GM21576 (cell line): Measurements from ENCODE around the gene NTN1.

Experiments used
- ATAC-seq: cut with Tn5 transposase; IDR thresholded peaks from one replicate; pipeline ENCODE4 v1.9.1; 2021; ENCODE audit warnings: mild to moderate bottlenecking, moderate library complexity; ENCODE audit not compliant: unreplicated experiment

The NTN1 gene

DNA sequence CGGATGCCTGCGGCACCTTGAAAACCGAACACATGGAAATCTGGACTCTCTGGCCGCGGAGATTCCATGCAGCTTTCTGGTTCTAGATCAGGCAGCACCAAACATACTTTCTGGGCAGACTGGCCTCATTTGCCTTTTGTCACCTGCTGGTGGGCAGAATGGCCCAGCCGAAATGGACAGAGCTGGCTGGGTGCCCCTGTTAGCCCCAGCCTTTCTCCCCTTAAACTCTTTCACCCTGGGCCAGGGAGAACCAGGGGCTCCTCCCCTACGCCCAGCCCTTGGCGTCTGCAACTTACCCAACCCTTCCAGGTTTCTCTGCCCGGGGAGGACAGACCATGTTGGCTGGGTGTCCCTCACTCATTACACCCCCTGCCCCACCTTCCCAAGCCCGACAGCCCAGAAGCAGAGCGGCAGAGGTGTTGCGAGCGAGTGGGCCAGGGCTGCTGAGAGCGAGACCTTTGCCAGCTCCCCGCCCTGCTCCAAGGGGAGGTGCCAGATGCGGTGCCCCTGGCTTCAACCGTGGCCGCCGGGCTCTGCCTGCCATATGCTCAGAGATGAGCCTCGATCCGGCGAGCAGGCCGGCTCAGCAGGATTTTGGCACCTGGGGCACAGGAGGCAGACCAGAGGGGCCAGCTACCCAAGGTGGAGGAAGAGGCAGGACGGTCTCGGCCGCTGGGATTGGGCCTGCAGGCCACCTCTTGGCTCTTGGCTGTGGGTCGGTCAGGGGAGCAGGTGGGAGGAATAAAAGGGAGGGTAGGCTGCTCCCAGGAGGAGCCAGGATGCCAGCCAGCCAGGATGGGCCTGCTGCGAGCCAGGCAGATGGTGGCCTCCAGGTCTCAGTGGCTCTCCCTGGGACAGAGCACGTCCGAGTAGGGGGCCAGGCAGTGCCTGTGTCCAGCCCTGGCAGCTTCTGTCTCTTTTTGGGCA lies 191.3 kb downstream of the NTN1 start:
- no peak for ATAC-seq

DNA sequence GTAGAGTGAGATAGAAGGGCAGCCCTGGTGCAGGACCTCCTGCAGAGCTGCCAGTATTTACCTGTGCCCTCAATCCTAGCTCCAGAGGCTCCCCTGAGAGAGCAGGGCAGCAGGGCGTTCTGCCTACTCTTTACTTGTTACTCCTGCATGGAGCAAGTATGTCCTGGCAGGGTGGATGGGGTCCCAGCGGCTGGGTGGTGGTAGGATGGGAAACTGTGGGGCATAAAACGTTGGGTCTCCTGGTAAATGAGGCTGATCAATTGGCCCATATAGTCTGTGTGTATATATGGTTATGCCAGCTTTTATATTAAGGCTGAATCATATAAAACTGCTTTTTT lies 192.0 kb downstream of the NTN1 start:
- ATAC-seq, result no peak

DNA sequence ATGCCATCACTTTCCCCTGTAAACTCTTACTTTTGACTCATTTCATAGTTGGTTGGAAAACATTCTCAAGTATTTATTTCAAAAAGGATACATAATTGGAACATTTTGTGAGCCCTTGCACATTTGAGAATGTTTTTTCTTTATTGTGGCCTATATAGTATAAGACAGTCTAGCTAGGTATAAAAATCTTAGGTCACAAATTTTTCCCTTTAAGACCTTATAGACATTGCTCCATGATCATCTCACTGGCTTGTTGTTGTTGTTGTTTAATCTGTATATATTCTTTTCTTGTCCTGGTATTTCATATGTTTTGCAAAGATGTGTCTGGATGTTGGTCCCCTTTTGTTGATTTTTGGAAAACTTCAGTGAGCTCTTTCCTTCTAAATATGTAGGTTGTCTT lies 194.2 kb downstream of the NTN1 start:
- ATAC-seq, result no peak

DNA sequence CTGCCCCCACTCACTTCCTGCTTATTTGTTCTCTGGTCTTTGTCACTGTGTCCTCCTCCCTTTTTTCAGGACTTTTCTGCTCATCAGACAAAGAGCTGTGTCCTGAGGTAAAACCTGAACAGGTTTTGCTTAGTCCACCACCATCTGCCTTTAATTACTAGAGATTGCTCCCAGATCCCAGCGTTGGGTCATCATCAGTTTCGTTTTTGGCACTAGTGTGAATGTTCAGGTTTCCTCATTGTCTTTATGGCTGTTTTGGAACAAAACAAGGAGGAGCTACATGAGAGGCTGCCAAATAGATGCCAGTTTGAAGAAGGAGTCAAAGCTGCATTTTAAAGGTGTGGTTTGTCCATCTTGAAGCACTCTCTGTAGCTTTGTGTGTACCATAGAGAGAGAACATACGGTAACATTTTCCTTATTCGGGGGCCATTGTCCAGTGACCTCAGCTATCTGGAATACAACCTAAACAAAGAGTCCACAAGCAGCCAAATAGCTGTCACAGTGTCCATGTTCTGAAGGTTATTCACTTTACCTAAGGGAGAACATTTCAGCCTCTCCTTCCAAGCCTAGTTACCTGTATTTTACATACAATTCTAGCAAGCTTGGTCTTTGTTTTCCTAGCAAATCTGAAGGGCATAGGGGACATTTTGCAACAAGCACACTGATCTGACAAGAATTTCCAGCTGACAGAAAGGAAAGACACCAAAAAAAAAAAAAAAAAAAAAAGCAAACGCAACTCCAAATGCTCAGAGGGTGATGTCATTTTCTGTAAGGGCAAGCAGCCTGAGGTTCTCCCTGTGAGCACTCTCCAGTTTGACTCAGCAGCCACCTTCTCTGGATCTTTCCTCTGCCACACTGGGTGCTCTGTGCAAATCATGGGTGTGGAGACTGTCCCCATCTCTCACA lies 196.1 kb downstream of the NTN1 start:
- no peak for ATAC-seq

DNA sequence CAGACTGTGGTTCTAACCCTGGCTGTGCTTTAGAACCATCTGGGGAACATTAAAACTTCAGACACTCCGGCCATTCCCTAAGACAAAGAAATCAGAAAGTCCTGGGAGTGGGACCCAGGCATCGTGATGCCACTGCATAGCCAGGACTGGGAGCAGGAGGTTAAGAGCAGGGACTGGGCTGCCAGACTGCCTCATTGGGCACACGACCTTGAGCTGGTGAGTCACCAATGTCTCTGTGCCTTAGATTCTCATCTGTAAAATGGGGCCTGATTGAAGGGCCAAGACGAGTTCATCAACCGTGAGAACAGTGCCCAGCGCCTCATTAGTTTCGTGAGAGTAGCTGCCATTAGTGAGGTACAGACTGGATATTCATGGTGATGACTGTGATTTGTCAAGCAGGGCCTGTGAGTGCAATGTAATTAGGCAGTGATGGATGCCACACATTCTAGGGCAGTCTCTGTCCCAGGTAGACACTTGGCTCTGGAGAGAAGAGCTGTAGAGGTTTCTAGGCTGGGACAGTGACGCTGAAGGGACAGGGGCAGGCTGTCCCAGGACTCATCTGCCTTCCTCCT lies 196.8 kb downstream of the NTN1 start:
- ATAC-seq, result no peak

DNA sequence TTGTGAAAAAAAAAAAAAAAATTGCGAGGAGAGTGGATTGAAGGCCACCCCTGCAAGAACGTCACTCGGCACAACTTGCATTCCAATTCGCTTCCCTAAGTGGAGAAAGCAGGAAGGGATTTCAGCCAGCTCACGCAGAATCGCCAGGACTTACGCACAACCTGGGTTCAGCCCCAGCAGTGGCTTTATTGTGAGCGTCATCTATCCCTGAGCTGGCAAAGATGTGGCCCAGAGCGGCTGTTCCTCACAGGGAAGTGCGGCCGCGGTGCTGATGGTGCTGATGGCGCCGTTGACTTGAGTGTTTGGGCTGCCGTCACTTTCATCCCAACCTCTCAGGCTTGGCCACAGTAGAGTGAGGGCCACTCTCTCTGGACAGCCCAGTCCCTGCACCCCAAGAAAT lies 197.6 kb downstream of the NTN1 start:
- no peak for ATAC-seq

DNA sequence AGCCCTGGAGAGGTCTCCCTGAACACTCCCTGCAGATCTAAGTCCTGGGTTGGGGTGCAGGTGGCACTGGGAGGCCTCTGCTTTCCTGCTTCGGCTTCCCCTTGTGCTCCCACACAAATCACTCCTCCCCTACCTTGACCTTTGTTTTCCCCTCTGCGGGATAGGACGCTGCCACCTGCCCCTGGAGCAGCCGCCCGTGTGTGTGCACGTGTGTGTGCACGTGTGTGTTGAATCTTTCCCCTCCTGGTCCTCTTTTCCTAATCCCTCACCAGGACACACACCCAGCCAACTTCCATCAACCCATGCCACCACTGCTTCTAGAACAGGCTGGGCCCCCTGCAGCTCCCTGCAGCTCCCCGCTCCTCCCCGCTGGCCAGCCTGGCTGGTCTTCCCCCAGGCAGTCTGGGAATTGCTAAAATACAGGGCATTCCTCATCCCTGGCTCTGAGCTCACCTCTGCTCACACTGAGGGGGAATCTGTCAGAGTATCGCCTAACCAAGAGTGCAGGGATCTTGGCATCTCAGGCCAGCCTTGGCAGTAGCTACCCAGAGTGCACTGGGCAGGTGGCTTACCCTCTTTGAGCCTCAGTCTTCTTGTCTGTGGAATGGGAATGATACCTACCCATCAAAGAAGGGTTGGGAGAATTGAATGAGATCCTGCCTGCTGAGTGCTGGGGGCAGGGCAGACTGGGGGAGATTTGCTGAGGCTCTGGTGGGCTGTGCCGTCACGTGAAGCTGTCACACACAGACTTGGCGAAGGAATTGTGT lies 198.5 kb downstream of the NTN1 start:
- no peak for ATAC-seq

DNA sequence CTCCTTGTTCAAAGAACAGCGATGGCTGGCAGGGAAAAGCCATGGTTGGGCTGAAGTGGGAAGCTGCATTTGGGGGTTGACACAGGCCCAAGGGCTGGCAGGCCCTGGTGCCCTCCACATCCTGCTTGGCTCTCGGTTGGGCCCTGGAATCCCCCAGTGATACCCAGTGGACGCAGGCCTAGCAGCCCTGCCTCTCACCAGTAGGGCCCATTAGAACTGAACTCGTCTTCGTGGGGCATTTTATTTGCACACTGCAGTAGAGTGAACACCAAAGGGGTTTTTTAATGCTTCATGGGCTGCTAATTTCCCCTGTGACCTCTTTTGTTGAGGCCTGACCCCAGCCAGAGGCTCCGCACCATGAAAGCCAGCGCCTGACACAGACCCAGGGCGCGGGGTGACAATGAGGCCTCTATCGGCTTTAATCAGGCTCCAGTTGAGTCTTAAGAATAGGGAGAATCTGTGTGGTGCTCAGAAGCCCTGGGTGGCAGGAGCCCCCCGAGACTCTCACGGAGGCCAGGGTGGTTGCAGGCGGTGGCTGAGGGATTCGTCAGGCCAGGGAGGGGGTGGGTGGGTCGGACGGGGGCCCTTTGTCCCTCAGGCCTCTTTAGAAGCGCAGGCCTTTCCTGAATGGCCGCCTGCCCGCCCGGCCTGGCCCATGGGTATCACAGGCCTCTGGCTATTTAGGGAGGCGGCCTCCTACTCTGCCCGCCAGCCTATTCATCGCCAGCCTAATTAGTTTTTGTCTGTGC lies 199.3 kb downstream of the NTN1 start:
- ATAC-seq, result no peak

DNA sequence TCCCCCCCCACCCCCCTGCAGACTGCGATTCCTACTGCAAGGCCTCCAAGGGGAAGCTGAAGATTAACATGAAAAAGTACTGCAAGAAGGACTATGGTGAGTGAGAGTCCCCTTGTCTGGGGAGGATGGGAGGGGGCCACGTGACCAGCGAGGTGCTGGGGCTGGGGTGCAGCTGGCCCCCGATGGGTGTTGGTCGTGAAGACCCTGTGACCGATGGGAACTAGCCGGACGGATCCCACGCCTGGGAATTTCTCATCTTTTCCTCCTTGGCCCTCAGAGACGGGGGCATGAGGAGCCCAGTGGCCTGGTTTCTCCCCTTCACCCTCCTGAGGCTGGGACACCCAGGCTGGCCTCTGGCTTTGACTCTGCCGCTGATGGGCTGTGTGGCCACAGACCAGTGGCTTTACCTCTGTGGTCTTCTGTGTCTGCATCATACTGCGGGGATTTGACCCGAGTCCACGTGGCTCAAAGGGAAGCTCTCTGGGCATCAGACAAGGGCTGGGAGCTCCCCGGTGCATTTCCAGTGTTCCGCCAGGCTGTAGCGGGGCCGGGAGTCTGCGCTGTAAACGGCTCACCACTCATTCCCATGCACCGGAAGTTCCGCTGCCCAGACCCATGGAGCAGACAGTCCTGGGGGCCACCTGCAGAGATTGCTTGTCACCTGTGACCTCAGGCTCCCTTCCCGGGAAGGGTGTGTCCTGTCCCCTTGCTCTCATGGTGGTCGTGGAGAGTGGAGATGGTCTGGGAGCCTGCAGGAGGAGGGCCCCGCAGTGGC lies 200.0 kb downstream of the NTN1 start:
- no peak for ATAC-seq

DNA sequence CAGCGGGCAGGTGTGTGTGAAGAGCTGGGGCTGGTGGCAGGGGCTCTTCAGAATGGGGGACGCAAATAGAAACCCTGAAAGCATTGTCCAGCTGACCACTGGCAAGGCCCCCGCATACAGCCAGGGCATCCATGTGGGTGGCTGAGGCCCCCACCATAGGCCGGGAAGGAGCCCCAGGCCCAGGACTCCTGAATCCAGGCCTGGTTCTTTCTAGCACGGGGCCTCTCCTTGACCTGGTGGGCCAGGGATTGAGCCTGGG lies 200.5 kb downstream of the NTN1 start:
- no peak for ATAC-seq

DNA sequence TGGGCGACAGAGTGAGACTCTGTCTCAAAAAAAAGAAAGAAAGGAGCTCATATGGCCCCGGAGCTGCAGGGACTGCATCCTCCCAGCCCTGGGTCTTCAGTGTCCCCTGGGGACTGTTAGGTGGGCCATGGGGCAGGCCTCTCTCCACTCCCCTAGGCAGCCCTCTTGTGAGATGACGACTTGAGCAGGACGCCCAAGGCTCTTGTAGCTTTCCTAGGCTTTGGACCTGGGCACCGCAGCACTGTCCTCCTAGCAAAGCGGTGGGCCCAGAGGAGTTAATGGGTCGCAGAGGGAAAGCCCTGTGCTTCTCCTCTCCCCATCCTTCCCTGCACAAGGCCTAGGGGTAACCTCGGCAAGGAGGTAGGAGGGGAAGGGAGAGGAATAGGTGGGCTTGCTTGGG lies 202.2 kb downstream of the NTN1 start:
- ATAC-seq, result no peak

DNA sequence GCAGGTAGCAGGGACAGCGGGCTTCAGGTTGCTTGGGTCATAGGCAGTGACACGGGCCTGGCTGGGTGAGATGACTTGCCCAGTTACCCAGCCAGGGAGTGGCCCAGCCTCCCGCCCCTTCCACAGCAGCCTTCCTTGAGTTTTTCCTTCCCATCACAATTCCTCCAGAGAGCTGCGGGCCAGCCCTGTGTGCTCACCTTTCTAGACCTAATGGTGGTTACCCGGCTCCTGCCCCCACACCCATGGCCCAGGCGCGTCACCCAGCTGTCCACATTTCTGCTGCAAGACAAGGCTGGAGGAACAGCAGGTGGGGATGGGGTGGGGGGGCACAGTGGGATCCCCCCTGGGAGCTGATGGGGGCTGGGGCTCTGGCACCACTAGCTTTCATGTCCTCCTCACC lies 203.2 kb downstream of the NTN1 start:
- no peak for ATAC-seq

DNA sequence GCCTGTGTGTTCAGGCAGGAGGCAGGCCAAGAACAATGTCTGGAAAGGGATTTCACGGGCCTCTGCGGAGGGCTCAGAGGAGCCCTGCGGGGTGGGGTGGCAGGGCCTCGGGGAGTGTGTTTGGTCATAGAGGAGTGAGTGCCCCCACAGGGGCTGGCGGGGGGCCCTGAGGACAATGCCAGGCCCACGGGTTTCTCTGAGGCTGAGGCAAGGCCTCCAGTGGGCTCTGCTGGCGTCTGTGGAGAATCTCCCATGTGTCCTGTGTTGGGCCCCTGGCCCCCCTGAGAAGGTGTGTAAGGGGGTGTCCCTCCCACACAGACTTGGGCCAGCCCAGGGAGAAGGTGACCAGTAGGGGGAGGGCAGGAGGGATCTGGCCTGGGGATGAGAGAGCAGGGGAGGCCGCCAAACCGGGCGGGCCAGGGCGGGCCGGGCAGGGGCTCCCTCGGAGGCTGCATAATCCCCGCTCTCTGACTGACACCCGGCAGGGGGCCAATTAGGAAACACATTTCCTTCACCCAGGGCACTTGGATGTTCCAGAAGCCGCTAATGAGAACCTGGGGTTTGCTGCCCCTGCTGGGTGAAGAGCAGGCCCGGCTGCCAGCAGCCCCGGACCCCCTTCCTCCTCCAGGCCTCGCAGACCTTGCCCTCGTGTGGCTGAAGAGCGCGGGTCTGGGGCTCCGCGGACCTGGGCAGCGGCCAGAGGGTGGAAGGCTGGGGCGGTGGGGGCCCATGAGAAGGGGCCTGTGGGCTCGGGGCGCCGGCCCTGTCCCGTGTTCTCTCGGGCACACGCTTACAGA lies 204.2 kb downstream of the NTN1 start:
- no peak for ATAC-seq

DNA sequence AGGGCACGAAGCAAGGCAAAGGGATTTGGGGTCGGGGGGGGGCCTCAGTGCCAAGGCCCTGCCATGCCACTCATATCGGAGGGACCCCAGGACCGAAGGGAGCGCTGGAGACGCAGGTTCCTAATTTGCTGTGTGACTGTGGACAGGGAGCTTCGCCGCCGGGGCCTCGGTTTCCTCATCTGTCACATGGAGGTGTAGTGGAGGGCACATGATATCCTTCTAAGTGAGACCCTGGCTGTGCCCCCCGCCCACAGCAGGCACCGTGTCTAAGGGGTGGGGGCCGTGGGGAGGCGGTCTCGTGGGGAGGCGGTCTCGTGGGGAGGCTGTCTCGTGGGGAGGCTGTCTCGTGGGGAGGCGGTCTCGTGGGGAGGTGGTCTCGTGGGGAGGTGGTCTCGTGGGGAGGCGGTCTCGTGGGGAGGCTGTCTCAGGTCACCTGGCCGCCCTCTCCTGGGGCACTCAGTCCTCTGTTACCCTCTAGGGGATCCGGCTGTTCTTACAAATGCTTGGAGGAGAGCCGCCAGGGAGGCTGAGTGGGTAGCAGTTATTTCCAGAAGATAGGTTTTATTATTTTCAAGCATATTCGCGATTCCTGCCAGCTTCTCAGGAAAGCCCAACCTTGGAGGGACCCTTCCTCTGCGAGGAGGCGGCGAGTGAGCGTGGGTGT lies 205.0 kb downstream of the NTN1 start:
- no peak for ATAC-seq

DNA sequence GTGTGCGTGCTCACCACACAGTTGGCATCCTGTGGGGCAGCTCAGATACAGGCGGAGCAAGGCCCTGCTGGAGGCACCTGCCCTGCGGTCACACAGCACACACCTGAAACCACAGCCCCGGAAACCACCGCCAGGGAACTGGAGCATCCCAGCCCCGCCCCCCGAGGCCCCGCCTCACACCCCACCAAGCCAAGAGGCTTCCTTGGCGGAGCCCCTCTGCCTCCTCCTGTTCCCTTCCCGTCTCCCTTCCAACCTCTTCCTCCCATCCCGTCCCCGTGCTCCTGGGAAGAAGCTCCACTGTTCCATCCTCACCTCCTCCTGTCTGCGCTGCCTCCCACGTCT lies 205.5 kb downstream of the NTN1 start:
- no peak for ATAC-seq

DNA sequence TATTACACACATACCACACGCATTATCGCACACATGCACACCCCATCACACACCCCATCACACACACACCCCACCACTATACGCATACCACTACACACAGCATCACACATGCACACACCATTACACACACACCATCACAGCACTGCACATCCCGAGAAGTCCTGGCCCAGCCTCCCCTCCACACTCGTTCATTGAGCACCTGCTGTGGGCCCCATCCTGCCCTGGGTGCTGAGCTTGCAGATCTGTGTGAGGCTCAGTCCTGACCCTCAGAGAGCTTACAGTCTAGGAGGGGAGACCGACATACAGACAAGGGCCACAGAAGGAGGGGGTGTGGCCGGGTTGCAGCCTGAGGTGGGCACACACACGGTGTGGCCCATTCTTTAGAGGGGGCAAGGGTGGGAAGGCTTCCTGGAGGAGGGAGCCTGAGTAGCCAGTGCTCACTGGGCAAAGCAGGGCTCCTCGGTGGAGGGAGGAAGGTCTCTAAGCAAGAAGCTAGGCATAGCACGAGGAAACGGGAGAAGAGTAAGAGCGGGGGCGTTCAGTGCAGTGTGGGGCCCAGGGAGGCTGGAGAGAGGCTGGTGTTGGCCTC lies 206.6 kb downstream of the NTN1 start:
- no peak for ATAC-seq

DNA sequence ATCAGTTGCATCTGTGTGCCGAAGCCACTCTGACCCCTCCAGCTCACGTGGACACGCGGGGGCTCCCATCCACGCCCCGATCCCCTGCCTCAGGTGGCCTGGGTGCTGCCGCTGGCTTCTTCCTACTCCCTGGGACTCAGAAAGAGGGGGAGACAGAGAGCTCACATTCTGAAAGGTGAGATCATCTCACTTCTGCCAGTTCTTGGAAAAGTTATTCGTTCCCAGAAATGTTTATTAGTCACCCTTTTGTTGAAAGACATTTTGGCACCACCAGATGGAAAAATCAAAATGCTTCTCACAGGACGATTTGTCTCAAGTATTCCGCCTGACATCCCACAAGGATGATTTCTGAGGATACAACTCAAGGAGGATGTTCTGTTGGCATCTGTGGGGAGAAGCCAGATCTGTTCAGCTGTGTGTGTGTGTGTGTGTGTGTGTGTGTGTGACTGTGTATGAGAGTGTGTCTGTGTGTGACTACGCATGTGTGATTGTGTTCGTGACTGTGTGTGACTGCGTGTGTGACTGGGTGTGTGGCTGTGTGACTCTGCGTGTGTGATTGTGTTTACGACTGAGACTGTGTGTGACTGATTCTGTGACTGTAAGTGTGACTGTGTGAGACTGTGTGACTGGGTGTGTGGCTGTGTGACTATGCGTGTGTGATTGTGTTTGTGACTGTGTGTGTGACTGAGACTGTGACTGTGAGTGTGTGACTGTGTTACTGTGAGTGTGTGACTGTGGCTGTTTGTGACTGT lies 207.3 kb downstream of the NTN1 start:
- ATAC-seq, result no peak
